GM11168 (cell line): ENCODE measurements around the gene ADGRB2.

Source experiments
- in situ Hi-C: fragments of 300-500 bp; cut with MboI; formaldehyde crosslinking; loops from one replicate; pipeline ENCODE4 v1.12.0; 2022; ENCODE audit warnings: low sequenced_read_pairs; ENCODE audit not compliant: unreplicated experiment

Gene ADGRB2

DNA sequence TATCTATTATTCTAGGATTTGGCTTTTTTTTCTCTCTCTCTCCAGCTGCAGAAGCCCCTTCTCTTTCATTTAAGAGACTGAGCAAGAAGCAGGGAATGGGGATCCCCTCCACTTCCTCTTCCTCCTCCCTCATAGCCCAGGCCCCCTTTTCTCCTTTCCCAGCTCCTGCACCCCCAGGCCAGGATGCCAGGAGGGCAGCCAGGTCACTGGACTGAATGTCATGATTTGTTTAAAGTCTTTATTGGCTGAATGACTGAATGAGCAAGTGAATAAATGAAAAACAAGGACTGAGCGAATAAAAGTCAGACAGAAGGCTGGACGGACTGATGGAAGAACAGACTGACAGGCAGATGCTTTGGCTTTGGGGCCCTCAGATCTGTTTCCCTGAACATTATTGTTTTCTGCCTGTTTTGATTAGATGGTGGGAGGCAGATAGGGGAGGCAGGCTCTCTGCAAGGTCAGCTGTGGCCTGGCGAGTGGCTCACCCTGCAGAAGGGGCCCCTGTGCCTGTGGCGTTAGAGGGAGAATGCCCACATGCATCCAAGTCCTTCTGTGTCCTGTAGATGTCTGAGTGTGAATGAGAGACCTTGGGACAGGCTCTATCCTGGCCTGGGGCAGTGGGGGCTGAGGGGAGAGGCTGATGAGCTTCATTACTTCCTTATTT, 20.3 kb upstream of the ADGRB2 start:
- in situ Hi-C loops: no loop called here

DNA sequence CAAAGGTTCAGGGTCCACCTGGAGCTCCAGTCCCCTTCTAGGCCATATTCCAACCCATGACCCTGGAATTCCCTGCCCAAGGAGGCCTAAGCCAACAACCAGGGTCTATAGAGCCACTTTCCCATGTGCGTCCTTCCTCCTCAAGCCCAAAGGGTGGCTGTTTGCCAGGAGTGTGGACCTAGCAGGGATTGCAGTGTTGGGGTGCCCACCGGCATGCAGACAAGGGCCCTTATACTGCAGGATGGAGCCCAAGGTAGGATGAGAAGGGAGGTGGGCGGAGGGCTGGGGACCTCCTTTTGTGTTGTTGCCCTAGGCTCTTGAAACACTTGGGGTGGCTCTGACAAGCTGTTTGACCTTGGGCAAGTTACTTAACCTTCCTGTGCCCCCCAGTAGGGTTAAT, 19.7 kb upstream of the ADGRB2 start:
- in situ Hi-C loops: no loop called here

DNA sequence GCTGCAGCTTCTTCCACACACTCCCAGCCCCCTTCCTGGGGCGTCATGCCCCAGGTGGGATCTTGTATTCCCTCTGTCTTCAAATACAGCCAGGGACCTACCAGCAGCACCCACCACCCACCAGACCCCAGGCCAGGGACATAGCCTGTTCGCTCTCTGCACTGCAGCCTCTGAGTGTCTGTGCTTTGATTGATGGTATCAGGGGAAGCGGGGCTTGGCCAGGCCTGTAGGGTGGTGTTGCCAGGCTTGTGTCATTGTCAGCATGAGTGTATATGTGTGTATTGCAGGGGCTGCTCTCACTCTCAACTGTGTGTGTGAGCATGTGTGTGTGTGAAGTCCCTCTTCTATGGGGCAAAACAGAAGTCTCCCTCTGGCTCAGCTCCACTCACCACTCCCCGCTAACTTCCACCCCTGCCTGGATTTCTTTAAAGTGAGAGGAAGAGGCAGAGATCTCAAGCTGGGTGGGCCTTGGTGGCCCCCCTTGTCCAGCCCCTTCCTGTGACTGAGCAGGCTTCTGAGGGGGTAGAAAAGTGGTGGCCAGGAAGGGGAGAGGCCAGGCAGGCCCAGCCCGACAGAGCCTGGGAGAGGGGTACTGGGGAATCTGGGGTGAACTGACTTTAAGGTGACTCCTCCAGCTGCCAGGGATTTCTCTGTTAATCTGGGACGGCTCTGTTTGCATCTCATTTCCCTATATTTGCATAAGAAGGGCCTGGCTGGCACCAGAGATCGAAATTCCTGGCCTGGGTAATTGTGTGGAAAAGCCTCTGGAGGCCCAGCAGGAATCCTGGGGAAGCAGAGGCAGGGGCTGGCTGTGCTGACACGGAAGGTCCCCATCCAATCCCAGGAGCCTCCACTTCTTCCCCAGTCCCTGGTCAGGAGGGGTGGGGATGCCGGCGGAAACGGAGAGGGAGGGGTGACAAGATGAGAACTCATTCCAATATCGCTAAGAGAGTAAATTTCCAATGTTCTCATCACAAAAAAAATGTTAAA, 18.6 kb upstream of the ADGRB2 start:
- in situ Hi-C loops: no loop called here

DNA sequence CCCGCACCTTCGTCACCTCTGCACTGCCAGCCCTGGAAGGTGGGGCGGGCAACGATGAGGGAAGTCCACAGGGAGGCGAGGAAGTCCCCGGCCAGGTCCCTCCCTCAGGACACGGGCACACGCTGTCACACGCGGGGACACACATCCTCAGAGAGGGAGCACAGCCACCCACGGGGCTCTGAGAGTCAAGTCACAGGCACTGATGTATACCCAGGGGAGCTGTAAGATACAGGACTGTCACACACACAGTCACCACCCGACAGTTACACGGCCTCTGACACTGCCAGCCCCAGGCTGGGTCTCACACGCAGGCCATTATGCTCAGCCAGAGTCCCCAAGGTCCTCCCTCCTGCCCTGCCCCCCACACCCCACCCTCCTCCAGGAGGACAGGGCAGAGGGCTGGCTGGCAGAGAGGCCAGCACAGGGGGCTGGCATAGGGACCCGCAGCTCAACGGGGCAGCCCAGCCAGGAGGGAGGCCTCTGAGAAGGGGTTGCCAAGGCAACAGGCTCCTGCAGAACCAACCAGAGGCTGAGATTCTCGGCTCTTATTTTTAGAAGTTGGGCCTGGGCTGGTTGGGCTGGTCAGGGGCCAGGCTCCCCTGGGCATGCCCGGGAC, 17.7 kb upstream of the ADGRB2 start:
- in situ Hi-C loops: no loop called here

DNA sequence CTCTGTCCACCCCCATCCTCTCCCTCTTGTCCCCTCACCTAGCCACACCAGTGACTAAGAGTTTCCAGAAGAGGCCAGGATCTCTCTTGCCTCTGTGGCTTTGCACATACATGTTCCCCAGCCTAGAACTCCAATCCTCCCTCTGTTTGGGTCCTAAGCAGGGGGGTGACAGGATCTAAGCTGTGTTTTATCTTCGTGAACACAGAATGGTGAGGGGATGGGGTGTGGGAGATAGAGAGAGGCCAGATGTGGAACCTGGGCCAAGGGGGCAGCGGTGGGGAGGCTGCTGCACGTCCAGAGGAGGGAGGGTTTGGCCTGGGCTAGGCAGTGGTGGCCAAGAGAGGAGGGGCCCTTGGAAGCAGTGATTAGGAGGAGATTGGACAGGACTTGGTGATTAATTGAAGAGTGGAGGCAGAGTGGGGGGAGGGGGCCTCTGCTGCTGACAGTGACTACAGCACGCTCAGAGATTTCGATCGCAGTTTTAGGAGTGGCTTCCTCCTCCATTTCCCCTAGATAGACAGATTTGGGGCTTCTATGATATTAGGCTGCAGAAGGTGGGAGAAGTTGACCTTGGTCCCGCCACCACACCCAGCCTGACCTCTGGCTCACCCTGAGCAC, 17.1 kb upstream of the ADGRB2 start:
- in situ Hi-C loops: no loop called here

DNA sequence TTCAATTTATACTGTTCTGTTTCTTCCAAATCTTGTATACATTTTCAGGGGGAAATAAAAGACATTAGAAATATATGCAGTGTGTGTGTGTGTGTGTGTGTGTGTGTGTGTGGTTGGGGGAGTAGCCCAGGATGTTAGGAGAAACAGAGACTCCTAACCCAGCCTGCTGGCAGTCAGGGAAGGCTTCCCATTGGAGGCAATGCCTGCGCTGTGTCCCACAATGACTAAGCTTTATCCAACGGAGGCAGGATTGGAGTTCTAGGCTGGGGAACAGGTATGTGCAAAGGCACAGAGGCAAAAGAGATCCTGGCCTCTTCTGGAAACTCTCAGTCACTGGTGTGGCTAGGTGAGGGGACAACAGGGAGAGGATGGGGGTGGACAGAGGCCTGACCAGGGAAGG, 16.5 kb upstream of the ADGRB2 start:
- in situ Hi-C loops: no loop called here

DNA sequence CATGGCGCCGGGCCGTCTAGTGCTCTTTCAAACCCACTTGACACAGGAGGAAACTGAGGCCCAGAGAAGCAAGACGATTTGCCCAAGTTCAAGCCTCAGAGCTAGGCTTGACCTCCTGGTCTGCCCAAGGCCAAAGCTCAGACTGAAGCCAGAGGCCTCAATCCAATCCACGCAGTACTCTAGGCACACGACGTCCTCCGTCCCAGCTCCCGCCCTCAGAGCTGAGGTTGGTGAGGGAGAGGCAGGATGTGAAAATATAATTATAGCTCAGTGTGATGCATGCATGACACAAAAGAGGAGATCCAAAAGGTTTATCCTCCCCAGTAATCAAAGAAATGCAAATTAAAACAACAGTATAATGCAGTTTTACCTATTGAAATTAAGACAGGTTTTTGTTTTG, 15.5 kb upstream of the ADGRB2 start:
- in situ Hi-C loops: no loop called here

DNA sequence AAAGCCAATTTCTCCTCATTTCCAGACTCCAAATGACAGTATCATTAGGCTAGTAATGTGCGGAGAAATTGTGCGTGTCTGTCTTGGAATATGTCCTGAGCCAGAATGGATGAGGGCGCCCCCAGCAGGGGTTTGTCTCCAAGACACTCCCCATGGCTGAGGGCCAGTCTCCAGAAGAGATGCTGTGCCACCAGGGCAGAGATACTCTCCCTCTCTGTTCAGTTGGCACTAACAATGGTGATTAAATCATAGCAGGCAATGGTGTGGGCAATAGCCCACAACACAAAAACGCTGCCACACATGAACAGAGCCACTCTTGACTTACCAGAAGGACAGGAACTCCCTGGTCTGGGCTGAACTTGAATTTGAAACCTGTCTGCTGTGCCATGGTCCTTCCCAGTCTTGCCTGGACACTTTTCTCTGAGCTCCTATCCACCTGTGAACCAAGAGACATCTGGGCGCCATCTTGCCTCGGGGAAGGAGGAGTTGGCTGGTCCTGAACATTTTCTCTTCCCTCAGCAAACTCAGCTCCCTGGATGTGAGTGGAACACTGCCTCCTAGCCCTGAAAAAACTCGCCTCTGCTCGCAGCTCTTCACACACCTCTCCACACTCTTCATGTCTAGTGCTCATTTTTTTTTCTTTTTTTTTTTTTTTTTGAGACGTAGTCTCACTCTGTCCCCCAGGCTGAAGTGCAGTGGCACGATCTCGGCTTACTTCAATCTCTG, 14.8 kb upstream of the ADGRB2 start:
- in situ Hi-C loops: no loop called here

DNA sequence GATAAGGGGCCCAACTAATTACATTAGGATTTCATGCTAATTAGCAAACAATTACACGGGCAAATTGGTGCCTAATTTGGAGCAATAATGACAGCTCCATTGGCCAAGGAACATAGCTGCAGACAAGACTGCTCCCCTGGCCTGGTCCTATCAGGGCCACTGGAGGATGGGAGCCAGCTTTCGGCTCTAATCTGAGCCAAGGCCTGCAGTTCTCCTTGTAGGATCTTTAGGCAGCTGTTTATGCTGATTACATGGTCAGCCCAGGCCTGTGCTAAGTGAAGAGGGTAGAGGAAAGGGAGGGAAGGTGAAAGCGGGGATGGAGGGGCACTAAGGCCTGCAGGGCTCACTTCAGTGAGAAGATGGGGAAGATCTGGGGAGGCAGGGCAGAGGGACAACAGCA, 12.4 kb upstream of the ADGRB2 start:
- in situ Hi-C loops: no loop called here

DNA sequence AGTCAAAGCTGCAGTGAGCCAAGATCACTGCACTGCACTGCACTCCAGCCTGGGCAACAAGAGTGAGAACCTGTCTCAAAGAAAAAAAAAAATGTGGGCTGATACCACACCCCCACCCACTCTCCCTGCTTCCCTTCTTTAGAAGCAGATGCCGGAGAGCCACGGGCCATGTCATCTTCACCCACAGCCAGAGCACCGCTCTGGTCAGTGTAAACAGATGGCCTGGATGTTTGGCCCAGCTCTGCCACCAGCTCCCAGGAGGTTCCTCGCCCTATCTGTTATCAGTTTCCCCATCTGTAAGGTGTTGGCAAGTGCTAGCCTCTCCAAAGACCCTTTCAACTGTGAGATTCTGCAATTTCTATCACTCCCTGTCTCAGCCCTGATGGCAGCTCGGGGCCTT, 11.9 kb upstream of the ADGRB2 start:
- in situ Hi-C loops: no loop called here

DNA sequence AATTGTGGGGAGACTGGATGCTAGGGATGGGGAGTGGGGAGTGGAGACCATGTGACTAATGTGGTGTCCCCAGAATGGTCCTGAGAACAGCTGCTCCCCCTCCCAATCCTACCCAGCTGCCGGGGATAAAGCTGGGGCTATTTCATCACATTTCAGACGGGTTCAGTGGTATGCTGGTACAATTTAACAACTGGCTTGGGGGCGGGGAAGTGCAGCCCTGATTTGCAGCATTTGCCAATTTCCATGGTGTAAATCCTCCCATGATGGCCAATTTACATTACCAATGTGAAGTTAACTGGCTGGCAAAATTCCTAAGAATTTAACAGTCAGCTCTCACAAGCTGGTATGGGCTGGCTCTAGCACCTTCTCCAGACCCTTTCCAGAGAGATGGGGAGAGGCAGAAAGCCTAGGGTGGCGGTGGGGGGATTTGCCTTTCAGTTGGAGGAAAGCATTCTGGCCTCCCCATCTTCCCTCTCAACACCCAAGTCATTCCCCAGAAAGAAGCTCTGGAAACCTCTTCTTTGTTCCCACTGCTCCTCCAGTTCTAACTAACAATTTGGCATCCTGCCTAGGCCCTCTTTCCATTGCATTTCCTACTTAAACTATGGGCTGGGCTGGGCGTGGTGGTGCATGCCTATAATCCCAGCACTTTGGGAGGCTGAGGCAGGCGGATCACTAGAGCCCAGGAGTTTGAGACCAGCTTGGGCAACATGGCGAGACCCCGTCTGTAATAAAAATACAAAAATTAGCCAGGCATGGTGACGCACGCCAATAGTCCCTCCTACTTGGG, 11.3 kb upstream of the ADGRB2 start:
- in situ Hi-C loops: no loop called here

DNA sequence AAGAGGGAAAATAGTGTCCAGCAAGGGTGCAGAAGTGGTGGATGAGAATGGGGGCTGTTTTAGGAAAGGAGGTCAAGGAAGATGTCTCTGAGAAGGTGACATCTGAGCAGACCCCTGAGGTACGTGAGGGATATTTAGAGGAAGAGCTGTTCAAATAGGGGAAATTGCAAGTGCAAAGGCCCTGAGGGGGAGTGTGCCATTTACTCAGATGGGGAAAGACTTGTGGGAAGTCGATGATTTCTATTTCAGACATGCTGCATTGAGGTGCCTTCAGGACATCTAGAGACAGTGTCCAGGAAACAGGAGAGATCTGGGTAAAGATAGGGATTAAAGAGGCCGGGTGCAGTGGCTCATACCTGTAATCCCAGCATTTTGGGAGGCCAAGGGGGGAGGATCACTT, 10.4 kb upstream of the ADGRB2 start:
- in situ Hi-C loops: no loop called here

DNA sequence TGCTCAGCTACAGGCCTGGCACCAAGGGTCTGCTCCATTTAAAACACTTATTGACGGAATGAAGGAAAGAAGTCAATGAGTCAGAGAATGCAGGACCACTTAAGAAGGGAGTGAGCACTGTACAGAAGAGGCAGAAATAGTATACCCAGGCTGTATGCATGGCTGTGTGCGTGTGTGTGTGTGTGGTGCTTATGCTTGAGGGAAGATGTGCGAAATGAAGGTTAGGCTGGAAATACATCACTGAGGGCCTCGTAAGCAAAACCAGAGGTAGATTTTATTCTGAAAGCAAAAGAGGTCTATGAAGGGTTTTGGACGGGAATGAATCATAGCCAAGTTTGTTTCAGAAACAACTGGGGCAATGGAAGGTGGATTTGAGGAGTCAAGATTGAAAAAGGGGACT, 9.7 kb upstream of the ADGRB2 start:
- in situ Hi-C loops: no loop called here

DNA sequence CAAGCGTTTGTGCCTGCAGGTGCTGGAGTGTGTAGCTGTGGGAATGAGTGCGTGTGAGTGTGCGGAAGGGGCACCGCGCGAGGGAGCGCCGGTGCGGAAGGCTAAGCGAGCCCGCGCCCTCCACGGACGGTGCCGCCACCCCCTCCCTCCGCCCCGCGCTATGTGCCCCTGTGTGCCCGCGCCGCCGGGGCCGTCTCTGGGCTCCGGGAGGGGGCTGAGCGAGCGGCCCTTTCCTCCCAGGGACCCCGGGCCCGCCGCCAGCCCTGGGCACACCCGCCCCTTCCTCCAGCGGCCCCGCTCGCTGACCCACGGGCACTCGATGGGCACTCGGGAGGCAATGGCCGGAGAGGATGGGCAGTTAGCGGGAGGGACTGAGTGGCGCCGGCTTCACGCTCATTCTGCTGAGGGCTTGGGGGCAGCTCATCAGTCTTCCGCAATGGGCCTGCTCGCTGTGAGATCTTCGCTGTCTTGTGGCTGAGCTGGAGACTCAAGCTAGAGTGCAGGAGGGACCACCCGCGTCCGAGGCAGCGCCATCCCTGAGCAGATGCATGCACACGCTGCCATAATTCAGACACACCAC, 8.6 kb upstream of the ADGRB2 start:
- in situ Hi-C loops: no loop called here

DNA sequence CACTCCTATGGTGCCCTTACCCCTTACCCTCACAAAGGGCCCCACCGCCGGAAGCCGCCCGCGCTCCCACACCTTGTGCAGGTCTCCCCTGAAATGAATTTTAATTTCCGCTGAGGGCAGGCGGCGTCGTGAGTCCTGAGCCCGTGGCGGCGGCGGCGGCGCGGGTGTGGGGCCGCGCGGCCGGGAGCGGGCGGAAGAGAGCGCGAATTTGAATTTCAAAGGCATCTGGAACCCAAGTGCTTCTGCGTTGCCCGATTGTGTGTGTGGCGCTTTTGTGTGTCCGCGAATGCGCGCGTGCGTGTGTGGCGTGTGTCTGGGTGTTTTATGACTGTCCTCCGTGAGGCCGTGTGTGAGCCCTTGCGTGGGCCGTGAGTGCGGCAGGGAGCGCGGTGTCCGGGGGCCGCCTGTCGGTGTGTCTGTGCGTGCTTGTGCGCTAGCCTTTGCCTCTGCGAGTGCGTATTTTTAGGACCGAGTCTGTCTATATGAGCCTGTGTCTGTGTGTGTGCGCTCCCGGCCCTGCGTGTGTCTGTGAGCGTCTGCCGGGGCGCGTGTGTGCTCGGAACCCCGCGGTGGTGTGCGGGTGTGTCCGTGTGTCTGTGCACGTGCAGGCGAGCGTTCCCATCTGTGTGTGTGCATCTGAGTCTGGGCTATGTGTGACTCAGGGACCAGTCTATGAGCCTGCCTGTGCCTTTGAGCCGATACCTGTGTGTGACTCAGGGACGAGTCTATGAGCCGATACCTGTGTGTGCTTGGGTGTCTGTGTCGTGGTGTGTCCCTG, 7.9 kb upstream of the ADGRB2 start:
- in situ Hi-C loops: no loop called here

DNA sequence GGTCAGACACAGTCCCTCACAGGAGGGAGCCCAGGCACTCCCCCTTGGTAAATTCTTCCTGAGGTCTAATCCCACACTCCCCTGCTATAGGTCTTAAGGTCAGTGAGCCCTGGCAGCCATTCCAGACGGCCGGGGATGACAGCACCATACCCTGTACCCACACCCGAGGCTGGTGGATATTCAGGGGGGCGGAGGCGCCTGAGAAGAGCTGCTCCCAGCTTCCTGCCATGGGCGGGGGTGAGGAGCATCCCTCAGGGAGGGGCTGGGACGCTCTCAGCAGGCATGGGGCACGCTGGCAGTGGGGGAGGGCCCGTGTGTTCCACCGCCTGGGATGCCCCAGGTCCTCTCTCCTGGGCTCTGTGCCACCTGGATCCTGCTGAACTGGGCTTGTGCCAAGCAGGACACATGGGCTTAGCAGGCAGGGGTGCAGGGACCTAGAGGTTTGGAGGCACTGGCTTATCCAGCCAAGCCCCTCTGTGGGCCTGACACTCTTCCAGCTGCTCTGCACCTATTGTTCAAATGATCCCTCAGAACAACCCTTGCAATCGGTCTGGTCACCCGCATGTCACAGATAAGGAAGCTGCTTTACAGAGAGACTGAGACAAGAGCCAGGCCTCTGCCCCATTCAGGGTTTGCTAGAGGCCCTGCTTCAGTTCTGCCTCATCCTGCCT, 5.7 kb upstream of the ADGRB2 start:
- in situ Hi-C loops: no loop called here

DNA sequence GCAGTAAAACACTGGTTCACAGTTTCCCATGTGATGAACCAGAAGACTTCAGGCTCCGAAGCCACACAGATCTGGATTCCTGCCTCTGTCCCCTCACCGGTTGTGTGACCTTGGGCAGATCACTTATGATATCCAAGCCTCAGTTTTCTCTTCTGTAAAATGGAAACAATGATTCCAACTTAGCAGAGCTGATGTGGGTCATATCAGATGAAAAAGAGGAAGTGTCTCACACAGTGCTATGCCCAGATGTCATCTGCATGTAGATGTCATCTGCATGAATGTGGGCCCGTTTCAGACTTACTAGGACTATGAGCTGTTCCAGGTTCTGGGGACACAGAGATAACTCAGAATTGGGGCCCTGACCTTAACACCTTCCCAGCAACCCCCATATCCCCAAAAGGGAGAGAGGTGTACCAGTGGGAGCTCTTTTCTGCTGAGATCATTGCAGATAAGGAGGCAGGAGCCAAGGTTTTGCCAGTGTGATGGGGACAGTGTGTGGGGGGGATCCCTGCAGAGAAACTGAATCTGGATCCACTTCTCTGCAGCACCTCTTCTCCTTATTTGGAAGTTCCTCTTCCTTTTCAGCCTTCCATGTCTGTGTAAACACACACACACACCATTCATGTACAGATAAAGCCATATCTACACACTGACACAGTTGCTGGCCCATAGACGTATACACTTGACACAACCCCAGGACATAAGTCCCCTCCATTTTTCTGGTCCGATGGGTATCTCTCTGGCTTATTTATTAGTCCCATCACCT, 5.0 kb upstream of the ADGRB2 start:
- in situ Hi-C loops: no loop called here
